GM12878 (cell line): ENCODE measurements around the gene NKD1. TPM values are rescaled to one million over a fixed set of nuclear protein-coding genes. Genes with fewer than 3 reads are reported as not detected.

Experiments used
- ATAC-seq: fragments of 200-7000 bp; cut with Tn5 transposase; 3 replicates; pipeline ENCODE4 v1.9.1; 2020; ENCODE audit warnings: mild to moderate bottlenecking, moderate library complexity
- BruUV-seq: library from RNA; stranded (reverse); fragments of 400-500 nt; replicated peaks from 2 replicates; lab custom pipeline; 2021; lab: Mats Ljungman, UMichigan
- CTCF ChIA-PET: fragments of 300-600 bp; sonication (Branson Sonifier 250); formaldehyde crosslinking; extraction: SDS; loops from one replicate; lab custom pipeline; 2021; ENCODE audit warnings: inconsistent platforms; lab: Yijun Ruan, JAX
- POLR2A ChIA-PET: fragments of 350-600 bp; formaldehyde crosslinking; extraction: SDS; loops from one replicate; lab custom pipeline; 2021; ENCODE audit warnings: inconsistent platforms; lab: Charles Lee
- RAD21 ChIA-PET: fragments of 300-600 bp; sonication (Branson Sonifier 250); formaldehyde crosslinking; loops from one replicate; lab custom pipeline; 2023; ENCODE audit warnings: antibody characterized with exemption; ENCODE audit not compliant: unreplicated experiment; lab: Charles Lee
- SMC1A ChIA-PET: fragments of 300-600 bp; sonication (Branson Sonifier 250); formaldehyde crosslinking; loops from one replicate; lab custom pipeline; 2023; ENCODE audit not compliant: unreplicated experiment, uncharacterized antibody; lab: Charles Lee
- DNase-seq: peaks from one replicate; pipeline ENCODE4 v3.0.0-alpha.2; 2011; ENCODE audit warnings: low read depth, low spot score
- FAIRE-seq: peaks from 3 replicates; lab custom pipeline; 2011; peaks lifted over from hg19 to GRCh38; lab: Jason Lieb, UNC
- H2AFZ ChIP-seq: 2 replicates; pipeline ENCODE4 v1.6.0; 2011; ENCODE audit warnings: low read depth, low read length, control low read depth; ENCODE audit not compliant: control insufficient read depth
- H3K27ac ChIP-seq: 2 replicates; pipeline ENCODE4 v1.5.1; 2011; ENCODE audit warnings: control low read depth; ENCODE audit not compliant: control insufficient read depth, insufficient read depth
- H3K27me3 ChIP-seq, 2 experiments: replicated peaks in 1 of 2; 2 replicates each; pipeline versions ENCODE4 v1.6.0 to v1.6.1; 2011; ENCODE audit warnings: low read length in 1 of 2; ENCODE audit not compliant: control insufficient read depth in 2 of 2, insufficient read depth in 2 of 2
- H3K36me3 ChIP-seq, 2 experiments: 2 replicates each; pipeline ENCODE4 v1.5.1; 2011; ENCODE audit warnings: low read length in 1 of 2; ENCODE audit not compliant: control insufficient read depth in 2 of 2, insufficient read depth in 2 of 2
- H3K4me1 ChIP-seq: 2 replicates; pipeline ENCODE4 v1.6.1; 2011; ENCODE audit warnings: mild to moderate bottlenecking, low read length, moderate library complexity, mixed read lengths; ENCODE audit not compliant: control insufficient read depth, insufficient read depth
- H3K4me2 ChIP-seq: 2 replicates; pipeline ENCODE4 v1.6.0; 2011; ENCODE audit warnings: control low read depth; ENCODE audit not compliant: control insufficient read depth, insufficient read depth
- H3K4me3 ChIP-seq: fragments of 200-600 bp; sonication (generic); 2 replicates; pipeline ENCODE4 v1.5.1; 2016
- H3K79me2 ChIP-seq: 2 replicates; pipeline ENCODE4 v1.6.0; 2011; ENCODE audit warnings: low read length; ENCODE audit not compliant: control insufficient read depth, insufficient read depth
- H3K9ac ChIP-seq: 2 replicates; pipeline ENCODE4 v1.8.0; 2011; ENCODE audit warnings: low read length, control low read depth, mixed read lengths; ENCODE audit not compliant: control insufficient read depth, insufficient read depth
- H3K9me3 ChIP-seq: replicated peaks from 3 replicates; pipeline ENCODE4 v1.5.1; 2011; ENCODE audit warnings: mild to moderate bottlenecking, low read length; ENCODE audit not compliant: control insufficient read depth, insufficient read depth
- H4K20me1 ChIP-seq: 2 replicates; pipeline ENCODE4 v1.6.0; 2011; ENCODE audit not compliant: control insufficient read depth, insufficient read depth
- ASH2L ChIP-seq: fragments of 300-600, 200-600 bp; sonication (generic); IDR thresholded peaks from 2 replicates; pipeline ENCODE4 v1.6.1; 2017; ENCODE audit warnings: low read depth, mild to moderate bottlenecking, borderline replicate concordance
- CBFB ChIP-seq: IDR thresholded peaks from 2 replicates; pipeline ENCODE4 v1.6.1; 2016; ENCODE audit warnings: antibody characterized with exemption, low read depth
- FOXM1 ChIP-seq: IDR thresholded peaks from 2 replicates; pipeline ENCODE4 v1.6.1; 2012; ENCODE audit warnings: low read depth, mild to moderate bottlenecking, inconsistent platforms, low read length, moderate library complexity
- IRF4 ChIP-seq: IDR thresholded peaks from 2 replicates; pipeline ENCODE4 v1.6.1; 2011; ENCODE audit warnings: low read depth, low read length
- JUND ChIP-seq: IDR thresholded peaks from 2 replicates; pipeline ENCODE4 v1.6.1; 2012; ENCODE audit warnings: low read depth, mild to moderate bottlenecking, low read length, improper control_type of control experiment, moderate library complexity
- KDM1A ChIP-seq: fragments of 200-600 bp; sonication (generic); IDR thresholded peaks from 2 replicates; pipeline ENCODE4 v1.6.1; 2016; ENCODE audit warnings: borderline replicate concordance
- NFXL1 ChIP-seq: fragments of 450-650 bp; IDR thresholded peaks from 2 replicates; pipeline ENCODE4 v1.6.1; 2017; ENCODE audit warnings: antibody characterized with exemption, mild to moderate bottlenecking, borderline replicate concordance
- NR2C2 ChIP-seq: IDR thresholded peaks from 2 replicates; pipeline ENCODE4 v1.6.1; 2011; ENCODE audit warnings: borderline replicate concordance, low read depth; ENCODE audit not compliant: control insufficient read depth, insufficient read length
- SMAD5 ChIP-seq: IDR thresholded peaks from 2 replicates; pipeline ENCODE4 v1.6.1; 2016; ENCODE audit warnings: antibody characterized with exemption, low read depth
- TARDBP ChIP-seq: IDR thresholded peaks from 2 replicates; pipeline ENCODE4 v1.6.1; 2016; ENCODE audit warnings: borderline replicate concordance
- TCF7 ChIP-seq: IDR thresholded peaks from 2 replicates; pipeline ENCODE4 v1.6.1; 2014; ENCODE audit warnings: antibody characterized with exemption, borderline replicate concordance
- ZBTB33 ChIP-seq: fragments of 450-650 bp; IDR thresholded peaks from 2 replicates; pipeline ENCODE4 v1.6.1; 2017; ENCODE audit warnings: mild to moderate bottlenecking
- ZNF24 ChIP-seq: fragments of 450-650 bp; IDR thresholded peaks from 2 replicates; pipeline ENCODE4 v1.6.1; 2017; ENCODE audit warnings: antibody characterized with exemption, mild to moderate bottlenecking
- WGBS: methylation state at CpG from one replicate; pipeline ENCODE4 v1.1.6; 2016; ENCODE audit warnings: low lambda C conversion rate; ENCODE audit not compliant: insufficient replicate concordance, insufficient coverage; ENCODE audit errors: missing lambda C conversion rate; 5-methylcytosine and 5-hydroxymethylcytosine counted together
- in situ Hi-C: fragments of 300-500 bp; cut with MboI; formaldehyde crosslinking; loops from 9 replicates; pipeline ENCODE4 v1.14.3; 2018; ENCODE audit warnings: mixed read lengths
- intact Hi-C: fragments of 100-400 bp; cut with micrococcal nuclease; formaldehyde crosslinking; loops from one replicate; pipeline ENCODE4 v1.14.2; 2022; ENCODE audit not compliant: unreplicated experiment
- polyA plus RNA-seq, 11 experiments: library from polyadenylated mRNA; depleted of rRNA in 4 of 11; unstranded in 6 of 11; stranded (reverse) in 5 of 11; fragments of >200 nt; fragmentation: Nextera tagmentation in 4 of 11; fragmentation: Illumina TruSeq in 1 of 11; extraction: Ambion mirVana in 4 of 11; extraction: Trizol in 1 of 11; gene quantifications; 1 replicate in 1 of 11; 2 replicates in 10 of 11; pipeline versions ENCODE4 v1.2.1 to v1.2.3, GENCODE V29; 2011 to 2016; ENCODE audit warnings: inconsistent platforms in 2 of 11, missing spikeins in 2 of 11, low read depth in 1 of 11
- total RNA-seq, 4 experiments: library from RNA; depleted of rRNA in 3 of 4; stranded (reverse); fragments of >200 nt in 3 of 4; fragmentation: Illumina TruSeq in 1 of 4; extraction: Trizol in 1 of 4; gene quantifications; 2 replicates each; pipeline versions ENCODE4 v1.2.1 to v1.2.3, GENCODE V29; 2013 to 2021
- TF ChIP-seq, protein P1 (sequence below): fragments of 450-650 bp; IDR thresholded peaks from 2 replicates; pipeline ENCODE4 v1.6.1; 2018; ENCODE audit warnings: mild to moderate bottlenecking, low read depth, moderate library complexity; ENCODE audit not compliant: partially characterized antibody

Gene NKD1
- total and polyA plus RNA-seq, 10 of the 15 experiments (the other 5 are each of a cell fraction or from before 2014, with no cell fraction given): under 0.01 to 0.49 (median 0.04) TPM; not detected in 2

DNA sequence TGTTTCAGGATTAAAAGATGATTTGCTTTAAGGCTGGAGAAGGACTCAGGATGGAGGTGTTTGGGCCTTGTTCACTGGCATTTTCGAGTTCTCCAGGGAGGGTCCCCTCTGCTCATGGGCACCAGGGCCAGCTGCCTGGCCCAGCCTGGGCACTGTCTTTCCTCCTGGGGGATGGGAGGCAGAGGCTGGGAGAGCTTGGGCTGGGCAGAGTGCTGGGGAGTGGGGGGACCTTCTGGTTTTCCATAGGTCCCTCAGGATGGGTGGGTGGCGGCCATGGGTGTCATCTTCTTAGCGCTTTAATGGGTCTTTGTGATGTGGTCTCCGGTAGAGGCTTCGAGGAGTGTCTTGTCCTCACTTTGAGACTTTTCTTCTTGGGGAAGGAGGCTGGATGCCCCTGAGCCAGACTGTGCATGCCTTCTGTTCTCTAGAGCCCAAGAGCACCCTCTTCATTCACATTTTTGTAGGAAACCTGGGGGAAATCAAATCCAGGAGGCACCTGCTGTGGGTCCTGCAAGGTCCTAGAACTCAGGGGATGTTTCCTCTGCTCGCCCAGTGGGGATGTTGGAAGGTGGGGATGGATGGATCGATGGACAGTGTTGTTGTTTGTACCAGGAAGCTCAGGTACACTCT, 5.7 kb downstream of the NKD1 start:
- CTCF ChIA-PET: interaction anchor here (1.3 to 1.5 kb wide), 2 partner anchors 252 to 253 kb away, joined by 3 to 4 read pairs; no protein-coding TSS in a partner anchor
- WGBS: 36% methylated on average over 7 of the region's 7 CpGs

DNA sequence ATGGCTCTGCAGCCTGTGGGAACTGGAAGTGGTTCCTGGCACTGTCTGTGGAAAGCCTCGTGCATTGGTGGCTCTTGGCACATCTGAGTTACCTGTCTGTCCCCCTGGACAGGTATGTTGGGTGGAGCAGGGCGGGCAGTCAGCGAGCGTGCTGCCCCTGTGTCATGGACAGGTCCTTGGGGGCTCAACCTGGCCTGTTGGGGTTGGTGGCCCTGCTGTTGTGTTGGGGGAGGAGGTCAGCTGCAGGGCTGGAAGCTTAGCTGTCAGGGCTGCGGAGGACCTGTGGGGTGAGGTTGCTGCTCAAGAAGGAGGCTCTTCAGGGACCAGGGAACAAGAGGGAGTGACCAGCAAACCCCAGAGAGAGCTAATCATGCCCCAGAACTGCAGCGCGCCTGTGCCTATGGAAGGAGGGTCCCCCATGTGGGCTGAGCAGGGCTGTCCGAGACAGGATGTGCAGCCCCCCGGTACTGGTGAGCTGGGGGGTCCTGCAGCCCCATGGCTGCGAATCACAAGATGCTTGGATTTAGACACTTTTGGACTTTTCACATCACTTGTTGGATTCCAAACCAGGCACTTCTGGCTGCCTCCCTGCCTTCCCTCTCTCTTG, 7.2 kb downstream of the NKD1 start:
- CTCF ChIA-PET: interaction anchor here (1.5 kb wide), 1 partner anchor 251 kb away, joined by 4 read pairs; no protein-coding TSS in a partner anchor
- TF ChIP-seq ZBTB33 (no peak), TARDBP (no peak), TCF7 (no peak), NFXL1 (no peak), KDM1A (no peak), IRF4 (no peak), NR2C2 (no peak), ZNF24 (no peak), CBFB (no peak)
- TF ChIP-seq, protein P1, sequence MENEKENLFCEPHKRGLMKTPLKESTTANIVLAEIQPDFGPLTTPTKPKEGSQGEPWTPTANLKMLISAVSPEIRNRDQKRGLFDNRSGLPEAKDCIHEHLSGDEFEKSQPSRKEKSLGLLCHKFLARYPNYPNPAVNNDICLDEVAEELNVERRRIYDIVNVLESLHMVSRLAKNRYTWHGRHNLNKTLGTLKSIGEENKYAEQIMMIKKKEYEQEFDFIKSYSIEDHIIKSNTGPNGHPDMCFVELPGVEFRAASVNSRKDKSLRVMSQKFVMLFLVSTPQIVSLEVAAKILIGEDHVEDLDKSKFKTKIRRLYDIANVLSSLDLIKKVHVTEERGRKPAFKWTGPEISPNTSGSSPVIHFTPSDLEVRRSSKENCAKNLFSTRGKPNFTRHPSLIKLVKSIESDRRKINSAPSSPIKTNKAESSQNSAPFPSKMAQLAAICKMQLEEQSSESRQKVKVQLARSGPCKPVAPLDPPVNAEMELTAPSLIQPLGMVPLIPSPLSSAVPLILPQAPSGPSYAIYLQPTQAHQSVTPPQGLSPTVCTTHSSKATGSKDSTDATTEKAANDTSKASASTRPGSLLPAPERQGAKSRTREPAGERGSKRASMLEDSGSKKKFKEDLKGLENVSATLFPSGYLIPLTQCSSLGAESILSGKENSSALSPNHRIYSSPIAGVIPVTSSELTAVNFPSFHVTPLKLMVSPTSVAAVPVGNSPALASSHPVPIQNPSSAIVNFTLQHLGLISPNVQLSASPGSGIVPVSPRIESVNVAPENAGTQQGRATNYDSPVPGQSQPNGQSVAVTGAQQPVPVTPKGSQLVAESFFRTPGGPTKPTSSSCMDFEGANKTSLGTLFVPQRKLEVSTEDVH: no peak

More for the DNA sequence above, 5.7 kb downstream of the NKD1 start:
- Histone ChIP-seq H3K4me2 (no peak overlapping the region), H2AFZ (no peak overlapping the region), H3K27me3 (peaks cover 0 to 3% of the 10 kb centered on the region in 2 experiments; a peak in 2 of 4 replicates), H3K9ac (no peak overlapping the region), H3K27ac (no peak overlapping the region), H4K20me1 (no peaks in the 10 kb centered on the region), H3K4me1 (no peaks in the 10 kb centered on the region), H3K9me3 (no peaks in the 10 kb centered on the region), H3K4me3 (no peak overlapping the region), H3K79me2 (no peaks in the 10 kb centered on the region), H3K36me3 (no peaks in the 10 kb centered on the region)
- FAIRE-seq (no peak), DNase-seq (no peak), ATAC-seq (no peak)
- SMC1A ChIA-PET: interaction anchor here (1.1 kb wide), 1 partner anchor 13 kb away, joined by 3 read pairs; no protein-coding TSS in a partner anchor
- POLR2A ChIA-PET: no interaction called here
- RAD21 ChIA-PET: no interaction called here
- no TSS peak for BruUV-seq
- TF ChIP-seq ASH2L (no peak), FOXM1 (no peak), SMAD5 (no peak), JUND (no peak), NR2C2 (no peak)
- in situ Hi-C loops: no loop called here
- intact Hi-C loops: no loop called here

More for the DNA sequence above, 7.2 kb downstream of the NKD1 start:
- H2AFZ ChIP-seq: no peak overlapping the region
- no peaks in the 10 kb centered on the region; a peak in 1 of 4 replicates for H3K27me3 ChIP-seq
- no peak overlapping the region for H3K27ac ChIP-seq
- POLR2A ChIA-PET: no interaction called here
- intact Hi-C loops (no loop called here), in situ Hi-C loops (no loop called here)
- no peaks in the 10 kb centered on the region for H4K20me1 ChIP-seq
- H3K79me2 ChIP-seq: no peaks in the 10 kb centered on the region
- no TSS peak for BruUV-seq
- H3K4me2 ChIP-seq: no peak overlapping the region
- ATAC-seq: no peak
- DNase-seq: no peak
- WGBS: 65% methylated on average over 10 of the region's 10 CpGs
- SMC1A ChIA-PET: no interaction called here
- H3K36me3 ChIP-seq: no peaks in the 10 kb centered on the region
- H3K9me3 ChIP-seq: no peaks in the 10 kb centered on the region
- H3K9ac ChIP-seq: no peak overlapping the region
- no peaks in the 10 kb centered on the region for H3K4me1 ChIP-seq
- RAD21 ChIA-PET: no interaction called here
- no peak overlapping the region for H3K4me3 ChIP-seq
- FAIRE-seq: no peak
